Measurements from ENCODE around the gene POU2AF1.

POU2AF1 gene

GRCh38 chr11:111350811-111351210, 28.3 kb downstream of the POU2AF1 start:
- Histone ChIP-seq H3K36me3 (ENCODE audit: control insufficient read depth, low read length) (peaks cover 50% of the 10 kb centered on the region), H3K9me2 (replicated peaks; ENCODE audit: control insufficient read depth, low read length) (no peaks in the 10 kb centered on the region), H4K20me1 (ENCODE audit: control insufficient read depth, insufficient read depth, low read depth, low read length) (peaks cover 12% of the 10 kb centered on the region; the same call in 1 of the 2 replicates), H3K4me2 (ENCODE audit: low read length) (peak overlapping the region; percentile 13), H3K4me3 (ENCODE audit: low read length) (no peak overlapping the region), H3K4me1 (ENCODE audit: control insufficient read depth, low read length) (peaks cover 79% of the 10 kb centered on the region), H3K79me2 (ENCODE audit: control insufficient read depth, low read length) (no peaks in the 10 kb centered on the region), H3F3A (ENCODE audit: control insufficient read depth, insufficient read depth) (peaks cover 78% of the 10 kb centered on the region), H3K27me3 (ENCODE audit: control insufficient read depth, low read length) (no peaks in the 10 kb centered on the region), H3K27ac (ENCODE audit: low read depth, low read length) (peak overlapping the region; percentile 1; the same call in 1 of the 2 replicates), H3K9me3 (ENCODE audit: control insufficient read depth, insufficient read depth, low read length) (no peaks in the 10 kb centered on the region)
- no peak for TF ChIP-seq CTCF (IDR thresholded peaks at IDR 0.05; ENCODE audit: low read depth, low read length, poor library complexity, severe bottlenecking)

DNA sequence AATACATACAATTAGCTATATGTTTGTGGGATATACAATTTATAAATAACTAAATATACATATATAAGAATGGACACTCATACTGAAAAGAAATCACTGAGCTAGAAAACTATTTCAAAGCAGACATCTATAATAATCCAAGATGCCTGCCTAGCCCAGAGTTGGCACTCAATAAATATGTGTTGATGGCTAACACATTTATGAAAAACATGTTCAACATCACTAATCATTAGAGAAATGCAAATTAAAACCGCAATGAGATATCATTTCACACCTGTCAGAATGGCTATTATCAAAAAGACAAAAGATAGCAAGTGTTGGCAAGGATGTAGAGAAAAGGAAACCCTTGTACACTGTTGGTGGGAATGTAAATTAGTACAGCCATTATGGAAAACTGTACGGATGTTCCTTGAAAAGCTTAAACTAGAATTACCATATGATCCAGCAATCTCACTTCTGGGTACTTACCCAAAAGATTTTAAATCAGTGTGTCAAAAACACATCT, 29.8 kb downstream of the POU2AF1 start:
- Histone ChIP-seq H3K4me1 (ENCODE audit: control insufficient read depth, low read length) (peaks cover 63% of the 10 kb centered on the region), H3K79me2 (ENCODE audit: control insufficient read depth, low read length) (no peaks in the 10 kb centered on the region), H3F3A (ENCODE audit: control insufficient read depth, insufficient read depth) (peaks cover 79% of the 10 kb centered on the region), H3K36me3 (ENCODE audit: control insufficient read depth, low read length) (peaks cover 34% of the 10 kb centered on the region), H3K27me3 (ENCODE audit: control insufficient read depth, low read length) (no peaks in the 10 kb centered on the region), H3K4me2 (ENCODE audit: low read length) (peak overlapping the region; percentile 37), H4K20me1 (ENCODE audit: control insufficient read depth, insufficient read depth, low read depth, low read length) (0 out of 2 replicates have a peak, but pooled peaks cover 5% of the 10 kb centered on the region), H3K9me3 (ENCODE audit: control insufficient read depth, insufficient read depth, low read length) (no peaks in the 10 kb centered on the region), H3K4me3 (ENCODE audit: low read length) (no peak overlapping the region), H3K9me2 (replicated peaks; ENCODE audit: control insufficient read depth, low read length) (no peaks in the 10 kb centered on the region), H3K27ac (ENCODE audit: low read depth, low read length) (peak overlapping the region; percentile 11; the same call in 1 of the 2 replicates)
- TF ChIP-seq EZH2phosphoT487 (IDR thresholded peaks at IDR 0.05; ENCODE audit: borderline replicate concordance, low read length) (no peak), CTCF (IDR thresholded peaks at IDR 0.05; ENCODE audit: low read depth, low read length, poor library complexity, severe bottlenecking) (no peak)

DNA sequence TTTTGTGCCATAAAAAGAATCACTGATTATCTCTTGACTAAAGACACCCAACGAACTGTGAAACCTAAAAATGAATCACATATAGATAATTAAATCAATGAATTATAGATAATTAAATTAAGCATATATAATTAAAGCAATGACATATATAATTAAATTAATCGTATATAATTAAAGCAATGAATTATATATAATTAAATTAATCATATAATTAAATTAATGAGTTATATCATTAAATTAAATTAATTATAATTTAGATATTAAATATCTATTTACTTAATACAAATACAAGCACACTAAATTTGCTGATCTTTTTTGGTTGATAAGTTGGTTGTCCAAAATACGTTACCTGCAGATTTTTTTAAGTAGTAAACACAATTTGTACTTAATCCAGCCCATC, 30.9 kb downstream of the POU2AF1 start:
- Histone ChIP-seq H3K79me2 (ENCODE audit: control insufficient read depth, low read length) (no peaks in the 10 kb centered on the region), H3K4me2 (ENCODE audit: low read length) (no peak overlapping the region), H3K4me3 (ENCODE audit: low read length) (no peak overlapping the region), H3F3A (ENCODE audit: control insufficient read depth, insufficient read depth) (peaks cover 73% of the 10 kb centered on the region), H3K36me3 (ENCODE audit: control insufficient read depth, low read length) (peaks cover 23% of the 10 kb centered on the region), H3K4me1 (ENCODE audit: control insufficient read depth, low read length) (peaks cover 52% of the 10 kb centered on the region), H3K27ac (ENCODE audit: low read depth, low read length) (no peak overlapping the region), H4K20me1 (ENCODE audit: control insufficient read depth, insufficient read depth, low read depth, low read length) (0 out of 2 replicates have a peak, but pooled peaks cover under 1% of the 10 kb centered on the region), H3K27me3 (ENCODE audit: control insufficient read depth, low read length) (no peaks in the 10 kb centered on the region), H3K9me2 (replicated peaks; ENCODE audit: control insufficient read depth, low read length) (no peaks in the 10 kb centered on the region), H3K9me3 (ENCODE audit: control insufficient read depth, insufficient read depth, low read length) (no peaks in the 10 kb centered on the region)
- no peak for TF ChIP-seq EZH2phosphoT487 (IDR thresholded peaks at IDR 0.05; ENCODE audit: borderline replicate concordance, low read length)
- no peak for TF ChIP-seq CTCF (IDR thresholded peaks at IDR 0.05; ENCODE audit: low read depth, low read length, poor library complexity, severe bottlenecking)

All from DOHH2 (cell line).